Thyroid gland (tissue), 4 donors: ENCODE results near the gene MRPL48.
"Not testable (repeated sequence)": the region's sequence is repeated elsewhere in the genome, so short reads cannot be mapped to it uniquely, and the experiment has no call there.

ENCODE experiments used
- CTCF ChIP-seq, 6 experiments: fragments of 200-600 bp in 3 of 6; fragments of 450-650 bp in 3 of 6; sonication (generic) in 3 of 6; IDR thresholded peaks; one replicate each; pipeline ENCODE4 v1.5.1; 2016 to 2019; ENCODE audit warnings: antibody characterized with exemption in 6 of 6, mild to moderate bottlenecking in 2 of 6, inconsistent platforms in 1 of 6, moderate library complexity in 1 of 6
- POLR2A ChIP-seq, 2 donors: fragments of 450-650 bp; IDR thresholded peaks; one replicate each; pipeline ENCODE4 v1.6.1; 2017; ENCODE audit warnings: antibody characterized with exemption in 2 of 2, mild to moderate bottlenecking in 2 of 2, moderate library complexity in 1 of 2

- not testable (repeated sequence) for TF ChIP-seq CTCF, POLR2A (IDR thresholded peaks at IDR 0.05)
Observed at GRCh38 chr11:73880449-73880848, 92.8 kb downstream of the MRPL48 start.
